NCI-H2171 (cell line): ENCODE measurements around the gene SLC44A2.

Source experiments
- DNase-seq: peaks from one replicate; lab custom pipeline; 2025; lab: John Stamatoyannopoulos, UW

The SLC44A2 gene

DNA sequence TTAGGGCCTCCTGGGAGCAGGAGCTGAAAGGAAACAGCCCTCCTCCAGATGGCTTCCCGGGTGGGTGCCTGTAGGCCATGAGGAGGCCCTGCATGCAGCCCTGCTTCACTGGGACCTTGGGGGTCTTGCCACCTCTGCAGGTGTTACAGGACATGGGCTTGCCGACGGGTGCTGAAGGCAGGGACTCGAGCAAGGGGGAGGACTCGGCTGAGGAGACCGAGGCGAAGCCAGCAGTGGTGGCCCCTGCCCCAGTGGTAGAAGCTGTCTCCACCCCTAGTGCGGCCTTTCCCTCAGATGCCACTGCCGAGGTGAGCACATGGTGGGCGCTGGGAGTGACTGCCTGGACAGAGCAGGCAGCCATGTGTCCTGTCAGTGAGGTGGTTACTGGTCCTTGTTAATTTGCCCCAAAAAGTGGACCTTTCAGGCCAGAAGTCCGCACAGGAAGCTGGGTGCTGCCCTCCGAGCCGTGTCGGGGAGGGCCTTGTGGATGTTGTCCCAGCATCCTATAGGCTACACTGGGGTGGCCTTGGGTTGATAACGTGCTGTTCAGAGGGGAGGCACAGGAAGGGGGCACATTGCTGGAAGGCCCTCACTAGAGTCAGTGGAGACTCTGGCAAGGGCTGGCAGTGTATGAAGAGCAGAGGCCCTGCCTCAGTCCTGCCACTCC is 57.2 kb downstream of the SLC44A2 start:
- peak; percentile 14 for DNase-seq

GRCh38 chr19:10683064-10683426 is 57.7 kb downstream of the SLC44A2 start:
- DNase-seq: no peak

GRCh38 chr19:10683582-10683981 is 58.2 kb downstream of the SLC44A2 start:
- no peak for DNase-seq

DNA sequence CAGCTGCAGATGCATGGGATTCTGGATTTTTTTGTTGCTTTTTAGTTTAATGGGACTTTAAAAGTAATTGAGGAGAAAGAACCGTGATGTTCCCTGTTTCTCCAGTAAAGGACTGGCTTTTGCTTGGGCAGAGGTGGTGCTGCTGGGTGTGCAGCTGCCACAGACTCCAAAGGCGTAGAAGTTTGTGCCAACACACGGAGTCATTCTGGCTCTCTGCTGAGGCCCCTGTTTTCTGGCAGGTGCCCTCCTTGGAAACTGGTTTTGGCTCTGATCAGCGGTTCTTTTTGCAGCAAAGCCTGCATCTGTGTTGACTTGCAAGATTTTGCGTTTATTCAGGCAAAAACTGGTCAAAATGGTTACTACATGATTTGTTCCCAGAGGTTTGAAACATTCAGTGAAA is 59.9 kb downstream of the SLC44A2 start:
- DNase-seq: no peak

GRCh38 chr19:10686193-10686592 is 60.8 kb downstream of the SLC44A2 start:
- DNase-seq: no peak

DNA sequence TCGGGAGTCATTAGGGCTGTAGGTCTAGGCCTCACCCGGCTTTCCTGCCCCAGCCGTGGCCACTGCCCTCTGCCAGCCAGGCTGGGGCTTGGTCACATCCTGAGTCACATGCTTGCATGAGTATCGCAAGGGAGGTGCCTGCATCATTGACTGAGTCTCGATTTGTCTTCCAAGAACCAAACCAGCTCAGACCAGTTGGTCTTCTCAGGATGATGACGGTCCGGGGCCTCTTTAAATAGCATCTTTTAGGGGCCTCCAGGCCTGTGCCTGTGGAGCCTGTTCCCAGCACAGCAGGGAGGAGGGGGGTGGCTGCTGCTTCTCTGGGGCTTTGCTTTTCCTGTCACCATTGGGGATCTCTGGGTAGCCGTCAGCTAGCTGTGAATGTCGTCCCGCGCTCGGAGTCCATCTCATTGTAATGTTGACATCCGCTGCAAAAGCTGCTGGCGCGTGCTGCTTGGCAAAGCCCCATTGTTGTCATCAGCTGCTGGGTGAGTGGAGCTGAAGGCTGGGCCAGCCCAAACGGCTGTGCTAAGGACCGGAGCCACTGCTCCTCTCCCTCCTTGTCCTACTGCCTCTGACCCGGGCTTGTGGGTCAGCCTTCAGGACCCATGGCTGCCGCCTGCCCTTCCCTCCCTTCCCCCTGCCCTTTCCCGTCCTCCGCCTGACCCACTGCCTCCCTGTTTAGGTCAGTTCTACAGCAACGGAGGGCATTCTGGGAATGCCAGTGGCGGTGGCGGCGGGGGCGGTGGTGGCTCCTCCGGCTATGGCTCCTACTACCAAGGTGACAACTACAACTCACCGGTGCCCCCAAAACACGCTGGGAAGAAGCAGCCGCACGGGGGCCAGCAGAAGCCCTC is 61.5 kb downstream of the SLC44A2 start:
- no peak for DNase-seq

DNA sequence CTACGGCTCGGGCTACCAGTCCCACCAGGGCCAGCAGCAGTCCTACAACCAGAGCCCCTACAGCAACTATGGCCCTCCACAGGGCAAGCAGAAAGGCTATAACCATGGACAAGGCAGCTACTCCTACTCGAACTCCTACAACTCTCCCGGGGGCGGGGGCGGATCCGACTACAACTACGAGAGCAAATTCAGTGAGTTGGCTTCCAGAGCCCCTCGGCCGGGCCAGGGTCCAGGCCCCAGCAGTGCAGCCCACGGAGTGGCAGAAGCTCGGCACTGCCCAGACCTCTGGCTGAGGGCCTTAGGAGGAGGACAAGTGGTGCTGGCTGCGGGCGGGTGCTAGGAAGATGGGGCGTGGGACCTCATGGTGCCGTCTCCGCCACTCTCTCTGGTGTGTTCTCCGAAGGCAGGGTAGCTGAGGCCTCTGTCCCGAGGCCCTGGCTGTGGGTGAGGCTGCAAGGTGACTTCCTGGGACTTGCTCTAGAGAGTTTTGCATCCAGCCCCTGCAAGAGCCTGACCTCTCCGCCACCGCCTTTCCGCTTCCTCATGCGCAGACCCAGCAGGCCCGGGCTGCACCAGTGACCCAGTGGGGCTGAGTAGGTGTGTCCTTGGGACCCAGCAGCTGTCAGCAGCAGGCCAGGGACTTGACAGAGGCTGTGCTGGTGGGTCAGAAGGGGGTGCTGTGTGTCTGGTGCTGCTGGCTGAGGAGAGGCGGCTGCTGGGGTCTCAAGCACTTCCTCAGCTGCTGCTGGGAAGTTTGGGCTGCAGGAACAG is 62.4 kb downstream of the SLC44A2 start:
- no peak for DNase-seq

GRCh38 chr19:10688545-10689280 is 63.4 kb downstream of the SLC44A2 start:
- no peak for DNase-seq

GRCh38 chr19:10690341-10690781 is 65.0 kb downstream of the SLC44A2 start:
- no peak for DNase-seq

- no peak for DNase-seq
Measured at GRCh38 chr19:10691178-10691881, 66.0 kb downstream of the SLC44A2 start.

DNA sequence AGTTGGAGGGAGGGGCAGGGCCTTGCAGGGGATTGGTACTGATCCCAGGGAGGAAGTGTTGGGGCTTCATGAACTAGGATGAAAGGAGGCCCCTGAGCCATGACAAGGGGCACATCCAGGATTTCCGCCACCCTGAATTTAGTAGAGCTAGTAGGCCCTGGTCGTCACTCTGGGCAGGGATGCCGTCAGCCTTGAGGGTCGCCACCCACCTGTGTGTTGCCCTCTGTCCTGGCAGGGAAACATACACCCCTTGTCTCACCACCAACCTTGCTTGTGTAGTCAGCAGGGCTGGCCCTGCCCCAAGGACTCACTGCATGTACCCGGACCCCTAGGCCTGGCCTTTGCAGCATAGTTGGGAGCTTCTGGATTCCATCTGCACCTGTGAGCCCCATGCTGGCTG is 66.5 kb downstream of the SLC44A2 start:
- DNase-seq: no peak

- no peak for DNase-seq
Measured at GRCh38 chr19:10692673-10693264, 67.4 kb downstream of the SLC44A2 start.
